Activated T-cell treated with anti-CD3 and anti-CD28 coated beads, Interleukin-2, amount 50 U/mL, for 24 hours (primary cell): ENCODE measurements around the gene ZDHHC14.
"Not testable (repeated sequence)": the region's sequence is repeated elsewhere in the genome, so short reads cannot be mapped to it uniquely, and the experiment has no call there.

Experiments used
- DNase-seq: peaks from one replicate; pipeline ENCODE4 v3.0.0-alpha.2; 2020
- H3K27ac Mint-ChIP-seq: 2 replicates; pipeline ENCODE4 v1.8.0; 2020; ENCODE audit warnings: mild to moderate bottlenecking, mixed read lengths
- H3K27me3 Mint-ChIP-seq: 2 replicates; pipeline ENCODE4 v1.8.0; 2020; ENCODE audit warnings: mixed read lengths
- H3K36me3 Mint-ChIP-seq: 2 replicates; pipeline ENCODE4 v1.8.0; 2020; ENCODE audit warnings: low read depth, mixed read lengths
- H3K4me1 Mint-ChIP-seq: 2 replicates; pipeline ENCODE4 v1.8.0; 2020; ENCODE audit warnings: low read depth, mixed read lengths
- H3K4me3 Mint-ChIP-seq: 2 replicates; pipeline ENCODE4 v1.8.0; 2020; ENCODE audit warnings: mild to moderate bottlenecking, moderate library complexity, mixed read lengths
- H3K9me3 Mint-ChIP-seq: 2 replicates; pipeline ENCODE4 v1.8.0; 2020; ENCODE audit warnings: mixed read lengths

ZDHHC14 gene

DNA sequence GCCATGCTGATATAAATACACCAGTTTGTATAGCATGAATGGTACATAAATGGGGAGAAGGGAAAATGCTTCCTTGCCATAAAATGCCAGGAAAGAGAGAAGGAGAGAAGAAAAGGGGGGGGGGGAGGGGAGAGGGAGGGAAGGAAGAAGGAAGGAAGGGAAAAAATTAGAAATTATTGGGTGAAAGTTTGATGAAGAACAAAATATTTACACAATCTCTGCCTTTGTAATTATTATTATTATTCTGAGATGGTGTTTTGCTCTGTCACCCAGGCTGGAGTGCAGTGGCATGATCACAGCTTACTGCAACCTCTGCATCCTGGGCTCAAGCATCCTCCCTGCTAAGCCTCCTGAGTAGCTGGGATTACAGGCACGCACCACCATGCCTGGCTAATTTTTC is 10.2 kb upstream of the ZDHHC14 start:
- Mint-ChIP-seq H3K27me3 (peaks cover 44% of the 10 kb centered on the region), H3K27ac (no peak overlapping the region), H3K4me3 (no peak overlapping the region), H3K36me3 (no peaks in the 10 kb centered on the region), H3K4me1 (peaks cover 25% of the 10 kb centered on the region), H3K9me3 (no peaks in the 10 kb centered on the region)
- no peak for DNase-seq

DNA sequence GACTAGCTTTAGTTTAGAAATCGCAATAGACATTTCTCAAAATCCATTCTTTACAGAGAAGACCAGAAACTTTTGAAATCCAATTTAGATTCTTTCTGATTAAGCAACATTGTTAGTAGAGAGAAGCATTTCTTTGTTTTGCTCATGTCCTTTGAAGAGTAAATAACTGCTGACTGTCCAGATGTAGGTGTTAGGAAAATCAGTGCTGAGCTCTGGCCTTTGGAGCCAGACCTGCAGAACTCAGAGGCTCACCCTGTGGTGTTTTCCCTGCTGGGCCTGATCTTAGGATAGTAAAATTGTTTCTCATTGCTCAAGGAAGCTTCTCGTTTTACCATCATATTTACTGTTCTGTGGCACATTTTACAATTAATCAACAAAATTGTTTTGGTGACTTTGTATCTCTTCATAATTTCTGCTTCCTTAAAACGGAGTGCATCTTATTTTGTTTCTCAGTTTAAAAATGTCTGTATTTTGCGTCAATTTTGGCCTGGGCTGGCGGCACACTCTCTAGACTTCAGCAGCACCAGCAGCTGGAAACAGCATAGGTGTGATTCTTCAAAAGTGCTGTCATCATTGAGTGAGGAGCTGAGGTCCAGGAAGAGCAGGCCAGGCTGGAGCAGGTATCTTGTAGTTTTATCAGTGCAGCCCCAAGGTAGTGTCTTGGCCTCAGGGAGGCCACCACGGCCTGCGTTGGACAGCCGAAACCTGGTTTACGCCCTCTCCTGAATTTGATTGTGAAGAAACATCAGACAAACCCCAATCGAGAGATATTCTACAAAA is 8.3 kb upstream of the ZDHHC14 start:
- Mint-ChIP-seq H3K27ac (no peak overlapping the region), H3K4me1 (peaks cover 37% of the 10 kb centered on the region), H3K4me3 (no peak overlapping the region), H3K9me3 (no peaks in the 10 kb centered on the region), H3K36me3 (no peaks in the 10 kb centered on the region), H3K27me3 (peaks cover 35% of the 10 kb centered on the region)
- DNase-seq, result no peak

GRCh38 chr6:157374889-157375443 is 6.0 kb upstream of the ZDHHC14 start:
- Mint-ChIP-seq H3K27me3 (peaks cover 21% of the 10 kb centered on the region), H3K27ac (no peak overlapping the region), H3K9me3 (no peaks in the 10 kb centered on the region), H3K4me3 (no peak overlapping the region), H3K4me1 (peaks cover 27% of the 10 kb centered on the region), H3K36me3 (no peaks in the 10 kb centered on the region)
- DNase-seq, result no peak

GRCh38 chr6:157376241-157376640 is 4.7 kb upstream of the ZDHHC14 start:
- H3K36me3 Mint-ChIP-seq, result no peaks in the 10 kb centered on the region
- H3K4me3 Mint-ChIP-seq, result no peak overlapping the region
- H3K27me3 Mint-ChIP-seq, result peaks cover 19% of the 10 kb centered on the region
- peak overlapping the region; percentile 32 for H3K27ac Mint-ChIP-seq
- DNase-seq, result no peak
- H3K9me3 Mint-ChIP-seq, result no peaks in the 10 kb centered on the region
- peaks cover 25% of the 10 kb centered on the region for H3K4me1 Mint-ChIP-seq

DNA sequence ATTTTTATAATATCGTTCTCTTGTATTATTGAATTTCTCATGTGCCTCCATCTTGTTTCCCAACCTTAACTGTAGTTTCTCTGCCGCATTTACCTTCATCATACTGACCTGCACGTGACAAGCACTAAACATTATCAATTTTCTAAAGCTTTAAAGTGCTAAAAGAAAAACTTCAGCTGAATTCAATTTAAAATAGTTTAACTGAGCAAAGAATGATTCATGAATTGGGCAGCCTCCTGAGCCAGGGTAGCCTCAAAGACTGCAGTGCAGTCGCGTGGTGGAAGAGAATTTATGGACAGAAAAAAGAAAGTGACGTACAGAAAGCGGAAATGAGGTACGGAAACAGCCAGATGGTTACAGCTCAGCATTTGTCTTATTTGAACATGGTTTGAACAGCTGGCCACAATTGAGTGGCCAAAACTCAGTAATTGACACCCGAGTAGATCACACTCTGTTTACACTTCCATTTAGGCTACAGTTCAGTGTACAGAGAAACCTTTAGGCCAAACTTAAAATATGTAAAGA is 4.2 kb upstream of the ZDHHC14 start:
- H3K27me3 Mint-ChIP-seq, result peaks cover 16% of the 10 kb centered on the region
- DNase-seq, result no peak
- H3K36me3 Mint-ChIP-seq, result no peaks in the 10 kb centered on the region
- H3K9me3 Mint-ChIP-seq, result no peaks in the 10 kb centered on the region
- no peak overlapping the region for H3K4me3 Mint-ChIP-seq
- H3K27ac Mint-ChIP-seq, result no peak overlapping the region
- peaks cover 25% of the 10 kb centered on the region for H3K4me1 Mint-ChIP-seq

DNA sequence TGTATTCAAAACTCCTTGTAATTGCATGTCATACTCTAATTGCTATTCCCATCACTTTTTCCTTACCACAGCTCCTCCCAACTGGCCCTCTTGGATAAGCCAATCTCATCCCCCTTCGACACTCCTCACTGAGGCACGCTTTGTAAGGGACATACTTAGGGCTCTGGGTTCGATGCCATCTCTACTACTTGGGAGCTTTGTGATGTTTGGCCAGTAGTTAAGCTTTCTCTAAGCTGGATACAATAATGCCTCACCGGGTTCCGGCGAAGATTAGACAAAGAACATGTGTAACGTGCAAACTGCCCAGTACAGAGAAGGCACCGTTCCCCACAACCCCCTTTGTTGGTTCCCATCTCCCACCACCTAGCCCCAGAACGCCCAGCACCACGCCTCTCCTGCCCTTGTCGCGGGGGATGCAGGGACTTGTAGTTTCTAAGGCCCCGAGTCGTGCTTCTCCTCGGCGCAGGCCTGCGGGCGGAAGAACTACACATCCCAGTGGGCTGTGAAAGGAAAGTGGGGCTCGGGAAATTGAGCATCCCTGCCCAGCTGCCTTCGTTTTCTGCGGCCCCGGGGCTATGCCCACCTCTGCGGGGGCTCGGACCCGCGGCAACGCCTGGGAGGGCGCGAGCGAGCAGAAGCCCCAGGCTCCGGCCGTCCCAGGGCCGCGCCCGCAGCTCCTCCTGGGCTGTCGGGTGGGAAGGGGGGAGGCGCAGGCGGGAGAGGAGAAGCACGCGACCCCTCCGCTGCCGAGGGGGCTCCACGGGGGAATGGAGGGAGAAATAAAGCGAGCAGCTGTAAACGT is 1.1 kb upstream of the ZDHHC14 start:
- H3K27me3 Mint-ChIP-seq, result peaks cover 8% of the 10 kb centered on the region
- peak; percentile 90 for DNase-seq
- H3K4me1 Mint-ChIP-seq, result peaks cover 43% of the 10 kb centered on the region
- peak overlapping the region; percentile 81 for H3K4me3 Mint-ChIP-seq
- peaks cover 9% of the 10 kb centered on the region for H3K36me3 Mint-ChIP-seq
- peak overlapping the region; percentile 78 for H3K27ac Mint-ChIP-seq
- H3K9me3 Mint-ChIP-seq, result no peaks in the 10 kb centered on the region

GRCh38 chr6:157380458-157380778 is 572 bp upstream of the ZDHHC14 start:
- DNase-seq, result no peak
- Mint-ChIP-seq H3K27me3 (peaks cover 8% of the 10 kb centered on the region), H3K4me3 (peak overlapping the region; percentile 81), H3K27ac (peak overlapping the region; percentile 78), H3K9me3 (no peaks in the 10 kb centered on the region), H3K36me3 (peaks cover 9% of the 10 kb centered on the region), H3K4me1 (peaks cover 47% of the 10 kb centered on the region)

- Mint-ChIP-seq H3K9me3 (no peaks in the 10 kb centered on the region), H3K4me1 (peaks cover 37% of the 10 kb centered on the region), H3K27me3 (peaks cover 10% of the 10 kb centered on the region), H3K36me3 (peaks cover 9% of the 10 kb centered on the region), H3K27ac (peak overlapping the region; percentile 83), H3K4me3 (peak overlapping the region; percentile 86)
- peak; percentile 76 for DNase-seq
Measured at GRCh38 chr6:157381631-157382621, 936 bp downstream of the ZDHHC14 start.

GRCh38 chr6:157382821-157383220 is 1.8 kb downstream of the ZDHHC14 start:
- Mint-ChIP-seq H3K9me3 (no peaks in the 10 kb centered on the region), H3K4me1 (peaks cover 36% of the 10 kb centered on the region), H3K27ac (no peak overlapping the region)

DNA sequence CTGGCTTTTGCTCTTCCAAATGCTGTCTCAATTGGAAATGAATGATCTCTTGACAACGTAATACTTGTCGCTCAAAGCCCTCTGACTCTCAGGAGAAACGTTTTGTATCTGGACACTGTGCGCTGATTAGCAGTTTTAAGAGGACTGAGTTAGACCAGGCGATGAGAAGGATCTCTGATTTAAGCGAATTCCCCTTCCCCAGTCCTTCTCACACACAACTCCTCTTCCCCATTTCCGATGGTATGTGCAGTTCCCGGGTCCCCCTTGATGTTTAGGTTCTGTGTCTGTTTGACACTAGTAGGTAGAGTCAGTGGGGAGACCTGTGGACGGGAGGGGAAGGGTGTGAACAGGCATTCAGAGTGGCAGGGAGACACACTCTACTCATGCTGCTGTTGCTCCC is 2.5 kb downstream of the ZDHHC14 start:
- Mint-ChIP-seq H3K36me3 (peaks cover 9% of the 10 kb centered on the region), H3K27ac (no peak overlapping the region), H3K9me3 (no peaks in the 10 kb centered on the region), H3K4me3 (peak overlapping the region; percentile 86), H3K27me3 (peaks cover 12% of the 10 kb centered on the region), H3K4me1 (peaks cover 36% of the 10 kb centered on the region)
- no peak for DNase-seq

More at GRCh38 chr6:157382821-157383220, 1.8 kb downstream of the ZDHHC14 start:
- H3K4me3 Mint-ChIP-seq, result peak overlapping the region; percentile 86
- H3K27me3 Mint-ChIP-seq, result peaks cover 12% of the 10 kb centered on the region
- H3K36me3 Mint-ChIP-seq, result peaks cover 9% of the 10 kb centered on the region
- DNase-seq, result no peak

DNA sequence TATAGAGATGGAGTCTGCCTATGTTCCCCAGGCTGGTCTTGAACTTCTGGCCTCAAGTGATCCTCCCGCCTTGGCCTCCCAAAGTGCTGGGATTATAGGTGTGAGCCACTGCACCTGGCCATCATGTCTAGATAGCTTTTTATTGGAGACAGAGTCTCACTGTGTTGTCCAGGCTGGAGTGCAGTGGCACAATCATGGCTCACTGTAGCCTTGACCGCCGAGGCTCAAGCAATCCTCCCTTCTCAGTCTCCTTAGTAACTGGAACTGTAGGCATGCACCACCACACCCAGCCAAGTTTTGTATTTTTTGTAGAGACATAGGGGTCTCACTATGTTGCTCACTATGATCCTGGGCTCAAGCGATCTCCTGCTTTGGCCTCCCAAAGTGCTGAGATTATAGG is 4.0 kb downstream of the ZDHHC14 start:
- peaks cover 27% of the 10 kb centered on the region for H3K4me1 Mint-ChIP-seq
- not testable (repeated sequence) for DNase-seq, H3K27ac Mint-ChIP-seq, H3K4me3 Mint-ChIP-seq, H3K9me3 Mint-ChIP-seq
- peaks cover 12% of the 10 kb centered on the region for H3K36me3 Mint-ChIP-seq
- H3K27me3 Mint-ChIP-seq, result peaks cover 12% of the 10 kb centered on the region

- Mint-ChIP-seq H3K4me1 (peaks cover 27% of the 10 kb centered on the region), H3K27me3 (peaks cover 12% of the 10 kb centered on the region), H3K36me3 (peaks cover 17% of the 10 kb centered on the region), H3K4me3 (no peak overlapping the region), H3K27ac (no peak overlapping the region), H3K9me3 (peaks cover 7% of the 10 kb centered on the region)
- no peak for DNase-seq
Measured at GRCh38 chr6:157385482-157385881, 4.5 kb downstream of the ZDHHC14 start.

- no peak overlapping the region for H3K4me3 Mint-ChIP-seq
- peaks cover 22% of the 10 kb centered on the region for H3K36me3 Mint-ChIP-seq
- H3K4me1 Mint-ChIP-seq, result peaks cover 27% of the 10 kb centered on the region
- DNase-seq, result no peak
- H3K27me3 Mint-ChIP-seq, result peaks cover 12% of the 10 kb centered on the region
- H3K27ac Mint-ChIP-seq, result no peak overlapping the region
- peaks cover 10% of the 10 kb centered on the region for H3K9me3 Mint-ChIP-seq
Measured at GRCh38 chr6:157386023-157386422, 5.0 kb downstream of the ZDHHC14 start.

DNA sequence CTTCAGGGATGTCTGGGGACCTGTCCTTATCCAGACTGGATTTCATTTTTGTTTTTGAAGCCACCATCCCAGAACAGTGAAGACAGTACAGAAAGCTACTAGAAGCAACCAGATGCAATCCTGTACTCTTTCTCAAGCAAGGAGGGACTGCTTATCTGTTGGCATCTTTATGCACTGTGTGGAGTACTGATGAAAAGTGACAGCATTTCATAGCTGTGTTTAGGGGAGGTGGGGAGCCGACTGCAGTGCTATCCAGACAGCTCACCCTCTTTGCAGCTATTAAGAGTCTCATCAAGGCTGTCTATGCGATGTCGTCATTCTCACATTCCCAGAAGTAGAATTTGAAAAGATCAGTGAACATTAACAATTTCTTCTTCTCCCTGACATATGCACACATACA is 5.5 kb downstream of the ZDHHC14 start:
- Mint-ChIP-seq H3K27me3 (peaks cover 12% of the 10 kb centered on the region), H3K4me1 (peaks cover 27% of the 10 kb centered on the region), H3K27ac (no peak overlapping the region), H3K9me3 (peaks cover 13% of the 10 kb centered on the region), H3K4me3 (no peak overlapping the region), H3K36me3 (peaks cover 25% of the 10 kb centered on the region)
- DNase-seq, result no peak
